GM19193 (cell line): ENCODE results near the gene KCNJ6.

Source experiments
- POLR2A ChIP-seq: IDR thresholded peaks from 4 replicates; pipeline ENCODE4 v1.6.1; 2011; ENCODE audit not compliant: insufficient read depth, insufficient read length; ENCODE audit errors: extremely low read depth

The KCNJ6 gene

DNA sequence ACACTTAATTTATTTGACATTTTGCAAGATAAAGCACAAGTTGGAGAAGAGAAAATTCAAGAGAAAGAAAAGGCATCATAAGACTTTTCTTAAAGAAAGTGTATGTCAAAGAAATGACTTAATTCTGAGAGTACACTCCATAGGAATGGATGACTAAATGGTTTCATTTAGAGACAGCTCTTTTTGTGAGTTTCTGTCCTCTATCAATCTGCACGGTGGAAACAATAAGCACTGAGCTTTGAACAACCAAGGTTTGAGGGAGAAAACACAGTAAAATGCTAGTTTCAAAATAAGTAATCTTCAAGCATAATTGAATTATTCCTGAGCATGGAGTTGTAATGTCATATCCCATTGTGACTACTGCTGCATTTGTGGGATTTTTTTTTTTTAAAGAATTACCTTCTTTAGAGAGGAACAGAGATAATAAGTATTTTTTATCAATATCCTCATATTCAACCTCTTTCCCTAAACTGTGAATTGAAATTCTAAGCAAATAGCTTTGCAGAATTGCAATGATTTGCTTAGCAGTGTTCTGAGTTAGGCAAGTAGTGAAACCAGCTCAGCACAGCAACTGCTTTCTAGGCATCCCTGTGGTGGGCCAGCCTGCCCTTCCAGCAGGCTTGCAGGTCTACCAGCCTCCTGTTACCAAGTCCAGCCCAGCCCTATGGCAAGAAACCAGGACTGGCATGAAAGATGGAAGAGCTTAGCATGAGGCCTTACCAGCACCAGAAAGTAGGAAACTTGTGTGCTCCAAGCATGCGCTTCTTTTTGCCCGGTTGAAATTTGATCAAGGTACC is 38.2 kb downstream of the KCNJ6 start:
- no peak for TF ChIP-seq POLR2A

DNA sequence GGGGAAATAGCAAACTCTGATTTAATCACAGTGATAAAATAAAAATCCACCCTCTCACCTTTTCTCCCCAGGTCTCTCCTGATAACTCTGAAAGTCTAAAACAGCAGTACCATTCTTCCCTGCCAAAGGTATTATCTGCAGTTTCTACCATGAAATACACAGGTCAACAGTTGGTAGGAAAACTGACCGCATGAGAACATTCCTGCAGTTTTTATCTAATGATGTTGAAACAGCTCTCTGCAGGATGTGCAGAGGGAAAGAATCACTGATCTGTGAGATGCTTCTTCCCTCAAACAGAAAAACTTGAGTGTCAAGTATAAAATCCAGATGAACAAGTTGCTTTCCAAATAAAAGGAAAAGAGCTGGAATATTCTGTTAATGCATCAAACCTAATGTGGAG is 39.1 kb downstream of the KCNJ6 start:
- no peak for TF ChIP-seq POLR2A

DNA sequence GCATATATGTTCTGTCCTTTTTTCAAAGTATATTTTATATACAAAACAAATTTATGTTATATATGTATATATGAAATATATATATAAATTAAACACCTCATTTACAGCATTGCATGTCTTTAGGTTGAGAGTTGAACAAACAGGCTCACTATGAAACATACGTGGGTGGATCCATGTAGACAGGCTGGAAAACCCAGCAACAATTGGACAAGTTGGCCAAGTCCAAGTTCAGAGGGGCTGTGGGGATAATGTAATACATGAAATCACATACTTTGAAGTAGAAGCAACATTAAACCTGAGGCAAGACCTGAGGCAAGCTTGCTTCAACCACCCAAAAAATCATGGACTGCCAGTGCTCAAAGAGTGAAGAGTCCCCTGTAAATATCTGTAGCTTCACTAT is 39.7 kb downstream of the KCNJ6 start:
- no peak for TF ChIP-seq POLR2A

DNA sequence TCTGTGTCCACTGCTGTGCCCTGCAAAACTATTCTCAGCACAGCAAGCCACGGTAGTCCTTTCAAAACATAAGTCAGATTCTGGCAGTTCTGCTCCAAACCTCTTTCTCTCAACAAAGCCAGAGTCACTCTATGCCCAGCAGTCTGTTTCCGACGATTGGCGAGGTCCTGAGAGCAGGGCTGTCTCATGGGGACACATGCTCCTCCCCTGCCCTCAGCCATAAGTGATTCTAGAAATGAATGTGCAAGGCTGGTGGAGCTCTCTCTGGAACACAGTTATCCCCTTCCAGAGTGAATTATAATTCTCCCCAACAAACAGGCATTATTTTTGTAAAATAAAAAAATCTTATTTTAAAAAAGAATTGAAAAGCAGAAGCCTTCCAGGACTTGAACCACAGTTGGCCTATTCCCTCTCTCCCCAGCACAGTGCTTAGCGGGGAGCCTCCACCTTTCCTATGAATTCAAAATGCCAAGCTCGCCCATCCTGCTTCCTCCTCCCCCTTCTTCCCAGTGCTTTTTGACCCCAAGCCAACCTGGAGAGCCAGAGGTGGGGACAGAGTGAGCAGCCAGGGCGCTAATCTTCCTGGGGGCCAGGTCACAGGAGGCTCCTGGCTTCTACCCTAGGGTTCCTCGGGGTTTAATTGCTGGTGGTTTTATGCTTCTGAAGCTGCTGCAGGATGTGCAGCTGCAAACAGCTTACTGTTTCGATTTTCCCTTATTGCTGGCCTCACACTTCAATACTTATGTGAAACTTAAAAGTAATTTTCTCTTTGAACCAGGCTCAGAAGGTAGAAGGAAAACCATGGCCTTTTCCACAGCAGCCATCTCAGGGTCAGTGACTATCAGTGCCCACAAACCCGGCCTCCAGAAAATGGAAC is 41.1 kb downstream of the KCNJ6 start:
- TF ChIP-seq POLR2A = no peak

DNA sequence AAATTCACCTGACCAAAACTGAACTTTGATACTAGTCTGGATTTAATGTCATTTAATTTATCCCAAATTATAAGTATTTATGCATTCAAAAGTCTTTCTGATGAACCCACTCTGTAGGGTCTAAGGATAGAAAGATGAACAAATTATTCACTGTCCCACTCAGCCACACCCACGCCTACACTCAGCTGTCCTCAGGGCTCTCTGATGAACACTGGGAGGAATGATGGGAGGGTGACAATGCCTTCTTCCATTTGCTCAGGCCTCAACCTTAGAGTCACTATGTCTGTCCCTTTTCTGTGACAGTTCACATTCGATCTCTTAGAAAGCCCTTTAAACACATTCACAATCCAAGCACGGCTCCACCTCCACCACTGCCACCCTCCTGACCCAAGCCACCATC is 41.8 kb downstream of the KCNJ6 start:
- TF ChIP-seq POLR2A = no peak

DNA sequence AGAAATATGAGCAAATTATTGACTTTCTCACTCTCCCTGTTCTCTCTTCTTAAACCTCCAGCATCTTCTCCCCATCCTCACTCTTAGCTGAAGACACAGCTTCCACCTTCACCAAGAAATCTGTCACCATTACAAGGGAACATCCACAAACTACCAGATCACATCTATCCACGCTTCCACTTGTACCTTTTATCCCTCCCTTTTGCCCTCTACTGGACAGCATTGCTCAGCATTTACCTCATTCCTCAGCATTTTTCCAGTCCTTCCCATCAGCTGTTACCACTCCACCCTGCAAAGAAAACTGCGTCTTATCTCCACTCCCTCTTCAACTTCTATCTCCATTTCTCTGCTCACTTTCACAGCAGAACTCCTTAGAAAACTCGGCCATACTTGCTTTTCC is 42.6 kb downstream of the KCNJ6 start:
- TF ChIP-seq POLR2A = no peak

- no peak for TF ChIP-seq POLR2A
Measured at GRCh38 chr21:37871121-37871862, 45.0 kb downstream of the KCNJ6 start.

DNA sequence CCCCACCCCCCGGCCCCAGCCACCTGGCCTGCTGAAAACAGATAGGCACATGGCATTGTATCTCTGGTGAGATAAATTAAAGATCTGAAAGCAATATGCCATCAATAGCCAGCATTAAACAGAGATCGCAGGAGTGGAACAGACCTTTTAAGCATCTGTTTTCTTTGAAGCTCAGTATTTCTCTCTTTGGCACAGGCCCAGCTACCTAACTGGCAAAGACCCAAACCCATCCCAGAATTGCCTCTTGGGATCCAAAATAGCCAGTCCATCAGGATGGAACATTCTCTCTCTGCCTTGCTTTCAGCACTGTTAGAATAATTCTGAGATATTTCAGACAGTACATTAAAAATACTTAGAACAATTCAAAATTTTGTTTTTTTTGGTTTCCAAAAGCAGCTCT is 46.0 kb downstream of the KCNJ6 start:
- TF ChIP-seq POLR2A = no peak

GRCh38 chr21:37869661-37870060 is 46.6 kb downstream of the KCNJ6 start:
- no peak for TF ChIP-seq POLR2A

DNA sequence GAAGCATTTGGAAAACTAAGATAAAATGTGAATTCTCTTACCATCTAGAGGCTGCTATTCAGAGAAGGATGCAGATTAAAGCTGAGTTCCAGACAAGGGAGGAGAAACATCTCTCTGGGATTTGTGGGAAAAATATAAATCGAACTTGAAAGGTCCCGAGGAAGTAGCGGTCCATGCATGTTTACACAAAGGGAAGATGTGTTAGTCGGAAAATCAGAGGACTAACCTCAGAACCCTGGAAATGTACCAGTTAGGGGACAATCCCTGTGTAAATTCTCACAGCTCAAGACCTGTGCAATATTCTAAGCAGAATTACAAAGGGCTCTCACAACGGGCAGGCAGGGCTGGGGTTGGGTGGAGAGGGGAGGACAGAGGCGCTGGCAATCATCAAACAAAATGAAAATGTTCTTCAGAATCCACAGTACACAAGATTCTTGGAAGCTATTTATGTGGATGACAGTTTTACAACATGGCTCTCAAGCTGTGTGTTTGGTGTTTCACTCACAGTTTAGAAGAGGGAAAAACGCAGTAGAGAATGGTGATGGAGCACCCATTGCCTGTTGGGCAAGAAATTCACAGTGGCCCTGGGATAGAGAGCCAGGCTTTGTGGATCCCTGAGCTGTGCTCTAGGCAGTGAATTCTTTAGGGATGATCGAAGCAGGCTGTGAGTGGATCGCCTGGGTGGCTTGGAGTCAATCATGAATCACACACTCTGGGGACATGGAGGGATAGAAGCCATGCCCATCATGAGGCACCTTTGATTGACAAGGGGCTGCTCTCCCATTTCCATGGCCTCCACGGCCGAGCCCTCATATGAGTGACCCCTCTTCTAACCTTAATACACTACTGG is 47.6 kb downstream of the KCNJ6 start:
- no peak for TF ChIP-seq POLR2A

- no peak for TF ChIP-seq POLR2A
Measured at GRCh38 chr21:37866027-37866426, 50.2 kb downstream of the KCNJ6 start.

- no peak for TF ChIP-seq POLR2A
Measured at GRCh38 chr21:37865156-37865555, 51.1 kb downstream of the KCNJ6 start.

- TF ChIP-seq POLR2A = no peak
Measured at GRCh38 chr21:37863842-37864241, 52.4 kb downstream of the KCNJ6 start.

- no peak for TF ChIP-seq POLR2A
Measured at GRCh38 chr21:37862536-37862935, 53.7 kb downstream of the KCNJ6 start.
